ENCODE data around the gene IZUMO1. TPM values are rescaled to one million over a fixed set of nuclear protein-coding genes. Genes with fewer than 3 reads are reported as not detected.
A peak's percentile ranks its signal among the peaks of the same experiment; 100 is the strongest.

Gene IZUMO1
- total and polyA plus RNA-seq, 9 of the 15 experiments (the other 6 are each of a cell fraction or from before 2014, with no cell fraction given) = 0.14 to 2.1 (median 0.73) TPM

GRCh38 chr19:48795055-48795684 is 48.5 kb upstream of the IZUMO1 start (continued):
- TF ChIP-seq HINFP (tag; conservative IDR thresholded peaks at IDR 0.05; ENCODE audit: low read depth) (no peak), GTF2A2 (tag; IDR thresholded peaks at IDR 0.05) (no peak), ILF3 (IDR thresholded peaks at IDR 0.05; ENCODE audit: borderline replicate concordance) (no peak; the same call in 1 of the 2 replicates), EGR1 (conservative IDR thresholded peaks at IDR 0.05) (no peak), TCF3 (CRISPR knock-in tag; IDR thresholded peaks at IDR 0.05) (peak; percentile 43), BACH1 (tag; IDR thresholded peaks at IDR 0.05) (peak; percentile 91), SP1 (CRISPR knock-in tag; IDR thresholded peaks at IDR 0.05) (peak; percentile 82), ZNF140 (CRISPR knock-in tag; IDR thresholded peaks at IDR 0.05) (no peak), NFRKB (IDR thresholded peaks at IDR 0.05; ENCODE audit: low read depth) (no peak), NR1H2 (CRISPR knock-in tag; IDR thresholded peaks at IDR 0.05) (peak; percentile 83; the same call in 1 of the 2 replicates), FOS (IDR thresholded peaks at IDR 0.05; ENCODE audit: extremely low read depth, insufficient read length) (no peak), SAFB (IDR thresholded peaks at IDR 0.05; ENCODE audit: borderline replicate concordance, low read depth, low read length) (peak; percentile 82; the same call in 1 of the 2 replicates), ZSCAN29 (IDR thresholded peaks at IDR 0.05) (no peak), ZNF3 (CRISPR knock-in tag; IDR thresholded peaks at IDR 0.05) (no peak), COPS2 (conservative IDR thresholded peaks at IDR 0.05) (no peak), SUPT5H (IDR thresholded peaks at IDR 0.05) (peak; percentile 65), NR4A1 (CRISPR knock-in tag; IDR thresholded peaks at IDR 0.05) (no peak), NR4A1 (tag; IDR thresholded peaks at IDR 0.05) (peak; percentile 85), ZBTB12 (CRISPR knock-in tag; IDR thresholded peaks at IDR 0.05) (peak; percentile 33; the same call in 1 of the 2 replicates), BDP1 (IDR thresholded peaks at IDR 0.05; ENCODE audit: insufficient read depth, insufficient read length) (no peak), ZBTB7A (IDR thresholded peaks at IDR 0.05; ENCODE audit: borderline replicate concordance, control insufficient read depth, low read depth, low read length) (peak; percentile 95), THRA (IDR thresholded peaks at IDR 0.05) (no peak), ZNF280B (CRISPR knock-in tag; IDR thresholded peaks at IDR 0.05) (no peak), ZNF79 (CRISPR knock-in tag; IDR thresholded peaks at IDR 0.05; ENCODE audit: low read depth) (no peak), NR2F6 (CRISPR knock-in tag; IDR thresholded peaks at IDR 0.05) (no peak), KLF13 (tag; IDR thresholded peaks at IDR 0.05; ENCODE audit: borderline replicate concordance, low read depth) (peak; percentile 63)
